ENCODE measurements around the gene PLPP2. TPM values are rescaled to one million over a fixed set of nuclear protein-coding genes. Genes with fewer than 3 reads are reported as not detected.
A peak's percentile ranks its signal among the peaks of the same experiment; 100 is the strongest.

PLPP2 gene
- total and polyA plus RNA-seq, 2 of the 13 experiments (the other 11 are each of a cell fraction or from before 2014, with no cell fraction given), result not detected

- Histone ChIP-seq H4K20me1 (ENCODE audit: insufficient read depth, low read length) (0 out of 2 replicates have a peak, but pooled peaks cover 2% of the 10 kb centered on the region), H3K4me3 (replicated peaks in 1 of 3; ENCODE audit: insufficient read depth in 1 of 3, low read depth in 2 of 3, low read length in 3 of 3) (no peak overlapping the region; a peak in 1 of 6 replicates), H3K4me1 (ENCODE audit: insufficient read depth, low read length) (peaks cover 20% of the 10 kb centered on the region), H3K36me3 (replicated peaks in 1 of 2; ENCODE audit: control insufficient read depth in 1 of 2, insufficient read depth in 2 of 2, low read length in 2 of 2) (no peaks in the 10 kb centered on the region), H3K79me2 (ENCODE audit: insufficient read depth, low read length) (no peaks in the 10 kb centered on the region), H3K9me3 (ENCODE audit: low read length) (no peaks in the 10 kb centered on the region), H3K27me3 (ENCODE audit: control insufficient read depth in 1 of 2, insufficient read depth in 2 of 2, low read length in 2 of 2) (peaks cover 4 to 35% of the 10 kb centered on the region in 2 experiments), H3K4me2 (ENCODE audit: low read depth, low read length) (peak overlapping the region; percentile 24; the same call in 1 of the 2 replicates), H3K27ac (ENCODE audit: extremely low read length, insufficient read depth, low read length) (no peak overlapping the region), H2AFZ (ENCODE audit: low read length) (no peak overlapping the region), H3K9ac (ENCODE audit: insufficient read depth, low read depth, low read length) (no peak overlapping the region)
- ATAC-seq, result peak; percentile 57
- DNase-seq (ENCODE audit: low spot score), result peak; percentile 42
- 52% methylated on average over 17 of the region's 26 CpGs for WGBS (ENCODE audit: low lambda C conversion rate)
- no TSS peak for BruUV-seq (replicated peaks)
- ChIA-PET POLR2A (no interaction called here), CTCF (ENCODE audit: low intra/inter-chr PET ratio, low total read pairs) (no interaction called here)
- intact Hi-C loops (cut with micrococcal nuclease; ENCODE audit: unreplicated experiment) (no loop called here), in situ Hi-C loops (cut with HindIII; ENCODE audit: extremely low pct_ligation_motif_present, low pct_unique_long_range_greater_than_20kb) (no loop called here)
- no peak for FAIRE-seq
- peak in 1 of 2 experiments; percentile 35; a peak in 1 of 4 replicates for TF ChIP-seq MAFK (conservative IDR thresholded peaks at IDR 0.05 in 1 of 2, IDR thresholded peaks at IDR 0.05 in 1 of 2; ENCODE audit: low read length in 2 of 2)
- peak; percentile 76 for TF ChIP-seq ZNF768 (CRISPR knock-in tag; IDR thresholded peaks at IDR 0.05)
- no peak for TF ChIP-seq ZNF30 (CRISPR knock-in tag; IDR thresholded peaks at IDR 0.05)
- TF ChIP-seq ZKSCAN8 (CRISPR knock-in tag; IDR thresholded peaks at IDR 0.05; ENCODE audit: borderline replicate concordance), result peak; percentile 75; the same call in 1 of the 2 replicates
- peak; percentile 55; the same call in 1 of the 2 replicates for TF ChIP-seq TBX3 (IDR thresholded peaks at IDR 0.05; ENCODE audit: borderline replicate concordance)
- no peak for TF ChIP-seq TFDP2 (CRISPR knock-in tag; IDR thresholded peaks at IDR 0.05)
- no peak for TF ChIP-seq ZNF512 (CRISPR knock-in tag; IDR thresholded peaks at IDR 0.05)
- no peak for TF ChIP-seq KMT2A (CRISPR knock-in tag; IDR thresholded peaks at IDR 0.05)
- no peak for TF ChIP-seq KDM5B (CRISPR knock-in tag; IDR thresholded peaks at IDR 0.05; ENCODE audit: borderline replicate concordance)
- no peak for TF ChIP-seq RARG (CRISPR knock-in tag; IDR thresholded peaks at IDR 0.05; ENCODE audit: low read depth)
- 0 out of 2 replicates have a peak, but pooled peaks have one; percentile 12 for TF ChIP-seq RXRA (CRISPR knock-in tag; IDR thresholded peaks at IDR 0.05)
- peak; percentile 22; the same call in 1 of the 2 replicates for TF ChIP-seq MAFF (IDR thresholded peaks at IDR 0.05; ENCODE audit: low read depth, low read length)
- TF ChIP-seq RFX1 (IDR thresholded peaks at IDR 0.05), result no peak
- 0 out of 2 replicates have a peak, but pooled peaks have one; percentile 19 for TF ChIP-seq ZNF687 (CRISPR knock-in tag; IDR thresholded peaks at IDR 0.05)
- TF ChIP-seq TRIM24 (CRISPR knock-in tag; IDR thresholded peaks at IDR 0.05), result no peak
- no peak for TF ChIP-seq SOX13 (IDR thresholded peaks at IDR 0.05)
- TF ChIP-seq SOX13 (CRISPR knock-in tag; conservative IDR thresholded peaks at IDR 0.05 in 1 of 2, IDR thresholded peaks at IDR 0.05 in 1 of 2), result no peak
- peak; percentile 78 for TF ChIP-seq FOSL2 (CRISPR knock-in tag; IDR thresholded peaks at IDR 0.05)
- TF ChIP-seq BHLHE40 (IDR thresholded peaks at IDR 0.05; ENCODE audit: low read length), result peak; percentile 56; the same call in 1 of the 2 replicates
These were observed 1.4 kb downstream of the PLPP2 start for GRCh38 chr19:289651-290371.
